ENCODE data around the gene CD24.

- no peak for TF ChIP-seq TCF7 (CRISPR knock-in tag; IDR thresholded peaks at IDR 0.05; ENCODE audit: low read depth)
- no peak for TF ChIP-seq ATF3 (CRISPR knock-in tag; conservative IDR thresholded peaks at IDR 0.05)
- TF ChIP-seq HMGXB4 (CRISPR knock-in tag; IDR thresholded peaks at IDR 0.05): no peak
These were observed 35.3 kb downstream of the CD24 start for GRCh38 chr6:106939208-106939607.
